Activated T-cell treated with anti-CD3 and anti-CD28 coated beads for 24 hours (primary cell): Measurements from ENCODE around the gene PPP1R14C.

ENCODE experiments used
- DNase-seq: peaks from one replicate; pipeline ENCODE4 v3.0.0-alpha.2; 2020; ENCODE audit warnings: low read depth

PPP1R14C gene

DNA sequence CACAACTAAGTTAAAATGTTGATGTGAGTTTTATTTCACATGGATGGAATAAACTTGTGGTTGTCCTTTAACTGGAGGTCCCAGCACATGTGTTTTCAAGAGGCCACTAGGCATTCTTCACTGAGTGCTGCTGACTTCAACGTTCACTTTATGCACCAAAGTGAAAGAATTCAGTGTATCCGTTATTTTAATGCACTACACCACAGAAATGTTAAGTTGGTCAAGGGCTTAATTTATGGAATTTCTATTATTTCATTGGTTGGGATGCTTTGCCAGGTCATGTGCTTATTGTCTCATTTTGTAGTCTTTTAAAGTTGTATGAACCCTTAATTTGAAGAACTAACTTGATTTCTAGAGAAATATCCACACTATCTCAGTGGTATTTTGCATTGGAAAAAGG lies 106.4 kb downstream of the PPP1R14C start:
- DNase-seq, result no peak

DNA sequence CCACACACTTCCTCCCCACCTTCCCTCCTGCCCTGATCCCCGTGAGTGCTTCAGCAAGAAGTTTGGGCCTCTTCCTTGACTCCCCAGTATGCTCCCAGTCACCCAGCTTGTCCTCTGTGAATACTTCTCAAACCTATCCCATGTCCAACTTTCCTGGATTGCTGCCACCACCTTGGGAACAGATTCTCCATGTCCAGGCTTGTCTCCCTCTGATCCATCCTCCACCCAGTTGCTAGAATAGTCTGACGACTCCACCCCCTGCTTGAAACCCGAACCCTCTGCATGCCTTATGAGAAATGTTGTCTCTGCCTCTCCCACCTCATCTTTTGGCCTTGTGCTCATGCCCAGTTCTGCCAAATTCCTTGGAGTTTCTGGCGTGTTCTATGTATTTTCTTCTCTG lies 108.0 kb downstream of the PPP1R14C start:
- no peak for DNase-seq

- DNase-seq, result no peak
These were observed 108.8 kb downstream of the PPP1R14C start for GRCh38 chr6:150251566-150252186.

DNA sequence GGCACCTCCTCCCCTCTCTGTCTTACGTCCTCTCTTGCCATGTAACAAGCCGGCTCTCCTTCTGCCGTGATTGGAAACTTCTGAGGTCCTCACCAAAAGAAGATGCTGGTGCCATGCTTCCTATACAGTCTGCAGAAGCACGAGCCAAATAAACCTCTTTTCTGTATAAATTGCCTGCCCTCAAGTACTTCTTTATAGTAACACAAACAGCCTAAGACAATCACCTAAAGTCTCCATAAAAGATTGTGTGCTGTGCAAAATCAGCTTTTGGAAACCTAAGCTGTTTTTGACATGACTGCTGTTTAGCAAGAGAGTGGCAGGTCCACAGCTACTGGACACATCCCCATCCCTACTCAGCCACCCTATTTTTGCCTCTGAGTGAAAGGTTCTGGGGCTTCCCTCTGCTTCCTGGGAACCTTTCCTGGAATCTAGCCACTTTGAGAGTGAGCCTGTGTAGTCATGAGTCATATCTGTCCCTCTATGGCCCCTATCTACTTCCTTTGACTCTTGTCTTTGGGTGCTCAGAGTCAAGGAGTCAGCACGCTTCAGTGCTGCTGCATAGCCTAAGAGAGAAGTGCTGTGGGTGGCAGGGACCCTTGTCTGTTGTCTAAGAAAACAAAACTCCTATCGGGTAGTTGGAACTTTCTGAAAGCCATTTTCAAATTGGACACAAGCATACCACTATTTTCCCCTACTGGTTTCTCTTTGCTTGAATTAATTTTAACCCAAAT lies 110.0 kb downstream of the PPP1R14C start:
- no peak for DNase-seq

DNA sequence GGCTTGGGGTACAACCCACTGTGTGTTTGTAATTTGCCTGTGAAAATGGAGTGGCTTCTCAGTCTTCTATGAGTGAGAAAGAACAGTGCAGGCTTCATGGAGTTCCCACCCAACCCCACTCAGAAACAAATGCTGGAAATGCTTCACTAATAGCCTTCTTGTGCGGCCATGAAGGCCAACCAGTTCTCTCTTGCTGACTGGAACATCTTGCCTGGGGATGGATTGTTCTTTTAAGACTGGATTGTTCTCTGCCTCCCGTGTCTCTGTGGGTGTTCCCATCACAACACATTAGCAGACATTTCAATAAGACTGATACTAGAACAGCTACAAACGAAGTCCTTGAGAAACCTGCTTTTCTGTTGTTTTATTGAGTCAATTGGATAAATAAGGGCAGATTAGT lies 110.6 kb downstream of the PPP1R14C start:
- DNase-seq, result no peak

DNA sequence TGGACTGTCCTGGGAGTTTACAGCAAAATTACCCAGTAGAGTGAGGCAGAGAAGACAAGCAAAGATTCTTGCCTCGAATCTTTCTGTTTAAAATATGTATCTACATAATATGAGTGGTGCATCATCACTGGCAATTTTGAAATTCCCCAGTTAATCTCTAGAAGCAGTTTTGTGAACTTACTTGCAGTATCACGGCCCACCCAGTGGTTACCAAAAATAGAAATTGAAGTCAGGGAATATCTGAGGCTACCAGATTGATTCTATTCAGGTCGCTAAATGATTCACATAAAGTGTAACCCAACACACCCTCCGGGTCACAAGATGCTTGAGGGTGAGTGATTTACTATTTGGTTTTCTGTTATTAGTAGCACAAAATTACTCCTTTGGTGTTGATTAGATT lies 111.9 kb downstream of the PPP1R14C start:
- DNase-seq, result no peak

- no peak for DNase-seq
These were observed 113.0 kb downstream of the PPP1R14C start for GRCh38 chr6:150255840-150256239.

GRCh38 chr6:150256618-150257272 lies 113.9 kb downstream of the PPP1R14C start:
- no peak for DNase-seq

DNA sequence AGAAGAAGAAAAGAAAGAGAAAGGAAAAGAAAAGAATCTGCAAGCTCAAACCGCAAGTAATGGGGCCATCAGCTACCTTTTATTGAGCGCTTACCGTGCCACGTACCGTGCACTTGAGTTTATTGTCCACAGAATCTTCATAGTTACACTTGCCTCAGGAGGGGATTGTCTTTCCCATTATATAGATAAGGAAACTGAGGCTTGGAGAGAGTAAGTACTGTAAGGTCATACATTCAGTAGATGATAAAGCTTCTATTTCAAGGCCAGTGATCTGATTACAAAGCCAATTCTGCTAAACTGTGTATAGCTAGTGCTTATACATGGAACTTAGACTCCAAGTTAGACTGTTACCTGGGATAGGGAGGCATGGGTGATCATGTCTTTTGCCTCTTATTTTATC lies 115.5 kb downstream of the PPP1R14C start:
- DNase-seq, result no peak

DNA sequence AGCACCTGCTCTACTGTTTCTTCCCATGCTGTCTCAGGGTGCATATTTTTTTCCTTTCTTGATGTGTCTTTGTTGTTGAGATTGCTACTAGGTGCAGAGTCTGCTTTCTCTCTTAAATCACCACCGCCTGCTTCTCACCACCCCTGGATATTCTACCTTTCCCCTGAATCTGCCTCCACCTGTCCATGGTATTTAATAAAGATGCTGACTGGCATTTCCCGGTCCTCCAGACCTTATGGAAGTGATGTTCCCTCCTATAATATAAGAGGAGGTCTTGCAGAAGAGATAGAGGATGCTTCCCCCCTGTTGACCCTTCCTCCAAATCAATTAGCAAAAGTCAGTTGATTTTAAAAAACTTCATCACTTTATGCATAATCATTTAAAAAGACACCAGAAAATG lies 118.1 kb downstream of the PPP1R14C start:
- no peak for DNase-seq

GRCh38 chr6:150261997-150262697 lies 119.3 kb downstream of the PPP1R14C start:
- no peak for DNase-seq

GRCh38 chr6:150263765-150264404 lies 121.0 kb downstream of the PPP1R14C start:
- DNase-seq, result no peak

- no peak for DNase-seq
These were observed 123.5 kb downstream of the PPP1R14C start for GRCh38 chr6:150266309-150266708.

DNA sequence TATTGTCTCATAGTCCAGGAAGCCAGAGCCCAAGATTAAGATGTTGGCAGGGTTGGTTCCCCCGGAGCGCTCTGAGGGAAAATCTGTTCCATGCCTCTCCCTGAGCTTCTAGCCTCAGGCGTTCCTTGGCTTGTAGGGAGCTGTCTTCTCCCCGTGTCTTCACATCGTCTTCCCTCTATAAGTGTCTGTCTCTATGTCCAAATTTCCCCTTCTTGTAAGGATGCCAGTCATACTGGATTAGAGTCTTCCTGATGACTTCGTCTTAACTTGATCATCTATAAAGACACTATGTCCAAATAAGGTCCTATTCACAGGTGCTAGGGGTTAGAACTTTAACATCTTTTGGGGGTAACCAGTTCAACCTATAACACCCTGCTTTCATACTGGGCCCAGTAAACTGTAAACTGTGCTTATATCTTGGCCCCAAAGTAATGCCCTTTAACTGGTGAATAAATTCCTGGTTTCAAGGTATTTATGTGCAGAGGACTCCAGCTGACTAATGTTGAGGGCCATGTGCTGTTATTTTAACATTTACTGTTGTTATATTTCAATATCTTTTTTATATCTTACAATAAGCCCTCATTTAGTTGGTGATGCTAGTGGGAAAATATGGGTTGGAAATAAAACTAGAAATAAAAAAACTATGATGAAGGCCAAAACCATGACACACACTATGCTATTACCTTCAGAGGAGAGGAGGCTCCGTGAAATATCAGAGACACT lies 124.3 kb downstream of the PPP1R14C start:
- DNase-seq, result no peak

DNA sequence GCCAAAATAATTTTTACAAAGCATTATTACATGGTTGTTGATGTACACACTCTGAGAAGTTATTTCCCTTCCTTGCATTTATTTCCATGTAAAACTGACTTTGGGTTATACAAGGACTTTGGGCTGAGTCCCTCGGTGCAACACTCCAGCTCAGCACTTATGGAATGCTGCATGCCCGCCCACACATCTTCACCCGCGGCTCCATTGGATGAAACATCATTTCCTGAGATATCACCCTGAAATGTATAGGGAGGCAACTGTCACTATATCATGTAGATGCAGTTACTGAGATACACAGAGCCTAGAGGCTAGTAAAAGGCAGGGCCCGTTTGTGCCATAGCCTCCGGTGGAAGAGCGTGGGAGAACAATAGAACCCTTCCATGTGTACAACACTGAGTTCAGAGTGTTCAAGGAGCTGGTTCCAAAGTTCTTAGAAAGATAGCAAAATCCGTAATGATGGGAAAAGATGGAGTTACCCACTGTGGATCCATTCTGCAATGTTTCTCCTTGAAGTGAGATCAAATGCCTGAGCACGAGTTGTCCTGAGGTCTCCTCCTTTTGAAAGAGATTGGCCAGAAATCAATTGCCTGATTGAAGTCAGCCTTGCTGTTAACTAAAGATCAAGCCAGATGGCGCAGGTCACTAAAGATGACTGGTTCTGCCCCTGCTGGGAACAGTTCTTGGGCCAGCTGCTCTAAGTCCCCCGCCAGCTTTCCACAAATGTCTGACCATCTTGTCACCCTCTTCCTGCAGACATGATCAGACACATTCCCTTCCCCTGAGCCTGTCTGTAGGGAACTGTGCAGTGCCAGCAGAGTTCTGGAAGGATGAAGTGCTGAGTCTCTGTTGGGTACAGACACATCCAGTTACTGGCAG lies 125.1 kb downstream of the PPP1R14C start:
- DNase-seq, result no peak

GRCh38 chr6:150269130-150269856 lies 126.4 kb downstream of the PPP1R14C start:
- no peak for DNase-seq

DNA sequence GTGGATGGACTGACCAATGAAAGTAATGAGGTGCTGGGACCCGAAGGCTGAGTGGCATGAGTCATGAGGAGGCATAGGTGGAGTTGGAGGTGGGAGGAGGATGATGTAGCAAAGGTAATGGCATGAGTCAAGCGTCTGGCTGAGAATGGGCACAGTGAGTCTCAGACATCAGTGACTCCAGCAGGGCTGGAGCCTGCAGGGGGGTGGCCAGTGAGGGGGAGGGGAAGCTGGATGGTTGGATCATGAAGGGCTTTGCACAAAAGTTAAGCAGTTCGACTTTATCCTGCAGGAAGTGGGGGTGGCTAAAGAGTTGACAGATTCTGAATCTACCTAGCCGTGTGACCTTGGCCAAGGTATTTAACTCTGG lies 127.0 kb downstream of the PPP1R14C start:
- DNase-seq, result no peak

DNA sequence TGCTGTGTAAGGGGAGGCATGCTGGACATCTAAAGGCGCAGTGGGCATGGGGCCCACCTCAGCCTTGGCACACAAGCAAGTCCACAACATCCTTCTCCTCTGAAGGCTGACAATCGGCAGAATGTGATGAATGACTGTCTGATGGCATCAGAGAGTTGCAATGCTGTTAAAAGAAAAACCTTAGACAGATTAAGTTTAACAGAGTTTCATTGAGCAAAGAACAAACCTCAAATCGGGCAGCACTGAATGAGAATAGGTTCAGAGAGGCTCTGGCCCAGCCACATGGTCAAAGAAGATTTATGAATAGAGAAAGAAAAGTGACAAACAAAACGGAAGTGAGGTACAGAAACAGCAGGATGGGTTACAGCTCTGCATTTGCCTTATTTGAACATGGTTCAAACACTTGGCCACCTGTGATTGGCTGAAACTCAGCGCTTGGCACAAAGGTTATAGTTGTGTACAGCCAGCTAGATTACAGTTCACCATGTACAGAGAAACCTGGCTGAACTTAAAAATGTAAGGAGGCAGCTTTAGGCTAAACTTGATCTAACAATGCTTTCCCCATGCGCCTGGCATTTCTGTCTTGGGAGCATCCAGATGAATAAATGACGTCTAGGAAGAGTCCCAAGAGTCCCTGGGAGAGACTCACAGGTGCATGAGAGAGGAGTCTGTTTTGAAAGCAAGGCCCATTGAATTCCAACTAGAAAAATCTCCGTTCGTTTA lies 127.6 kb downstream of the PPP1R14C start:
- DNase-seq, result no peak

DNA sequence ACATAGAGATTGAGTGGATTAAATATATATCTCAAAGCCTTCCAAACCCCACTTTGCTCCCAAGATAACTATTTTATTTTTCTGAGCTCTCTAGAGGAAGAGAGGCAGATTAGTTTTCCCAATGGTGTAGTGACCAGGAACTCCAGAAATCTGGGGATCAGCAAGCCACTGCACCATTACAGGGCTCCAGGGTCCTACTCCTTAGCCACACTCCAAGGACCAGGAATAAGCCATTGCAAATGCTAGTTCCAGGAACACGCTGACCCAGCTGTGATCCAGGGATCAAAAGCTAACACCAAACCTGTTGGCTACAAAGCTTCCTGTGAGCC lies 128.3 kb downstream of the PPP1R14C start:
- no peak for DNase-seq
